AG04450 (cell line): Measurements from ENCODE around the gene MT1H. TPM values are rescaled to one million over a fixed set of nuclear protein-coding genes. Genes with fewer than 3 reads are reported as not detected.
"Not testable (repeated sequence)": the region's sequence is repeated elsewhere in the genome, so short reads cannot be mapped to it uniquely, and the experiment has no call there.

Experiments used
- CTCF ChIA-PET: fragments of 300-600, 350-600 bp; formaldehyde crosslinking; extraction: SDS; loops from one replicate; lab custom pipeline; 2022; ENCODE audit warnings: antibody characterized with exemption, inconsistent platforms; lab: Charles Lee
- POLR2A ChIA-PET: fragments of 350-600 bp; formaldehyde crosslinking; extraction: SDS; loops from one replicate; lab custom pipeline; 2021; ENCODE audit warnings: antibody characterized with exemption, inconsistent platforms; lab: Yijun Ruan, JAX
- DNase-seq: peaks from one replicate; pipeline ENCODE4 v3.0.0-alpha.2; 2011; ENCODE audit warnings: low read depth, low spot score
- H3K27ac ChIP-seq: one replicate; pipeline ENCODE4 v1.5.1; 2012; ENCODE audit warnings: low read depth, low read length, control low read depth
- H3K27me3 ChIP-seq: one replicate; pipeline ENCODE4 v1.6.0; 2012; ENCODE audit warnings: low read length; ENCODE audit not compliant: control insufficient read depth, insufficient read depth
- H3K4me3 ChIP-seq: 2 replicates; pipeline ENCODE4 v1.5.1; 2011; ENCODE audit warnings: mild to moderate bottlenecking, low read depth, low read length, control low read depth
- H3K9me3 ChIP-seq: 2 replicates; pipeline ENCODE4 v1.5.1; 2012; ENCODE audit warnings: low read length; ENCODE audit not compliant: control insufficient read depth, insufficient read depth
- polyA plus RNA-seq: library from polyadenylated mRNA; depleted of rRNA; stranded (reverse); fragments of >200 nt; gene quantifications from 2 replicates; pipeline ENCODE4 v1.2.3, GENCODE V29; 2011; rRNA removed
- TF ChIP-seq, protein P1 (sequence below): IDR thresholded peaks from 2 replicates; pipeline ENCODE4 v1.5.1; 2011; ENCODE audit warnings: low read depth, low read length, control low read depth, inconsistent platforms

The MT1H gene
- polyA plus RNA-seq, 1 experiment, result not detected

DNA sequence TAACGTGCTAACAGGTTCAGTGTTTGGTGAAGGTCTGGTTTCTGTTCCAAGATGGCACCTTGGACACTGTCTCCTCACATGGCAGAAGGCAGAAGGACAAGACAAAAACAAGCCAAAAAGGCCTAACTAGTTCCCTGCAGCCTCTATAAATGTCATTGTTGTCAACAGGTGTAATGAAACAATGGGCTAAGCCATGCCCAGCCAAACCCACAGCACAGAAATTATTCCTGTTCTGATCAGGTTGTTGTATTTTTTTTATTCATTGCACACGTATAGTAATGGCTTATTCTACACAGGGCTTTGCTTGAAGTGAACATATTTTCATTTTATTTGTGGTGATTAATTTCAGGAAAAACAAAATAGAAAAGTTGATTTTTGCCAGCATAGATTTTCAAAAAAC lies 44.2 kb downstream of the MT1H start:
- no peaks in the 10 kb centered on the region for H3K9me3 ChIP-seq
- ChIA-PET CTCF (interaction anchor here (3.3 kb wide), 1 partner anchor 11 kb away, joined by 18 read pairs; no protein-coding TSS in a partner anchor), POLR2A (no interaction called here)
- DNase-seq, result no peak
- H3K27me3 ChIP-seq, result peaks cover 6% of the 10 kb centered on the region
- TF ChIP-seq, protein P1, sequence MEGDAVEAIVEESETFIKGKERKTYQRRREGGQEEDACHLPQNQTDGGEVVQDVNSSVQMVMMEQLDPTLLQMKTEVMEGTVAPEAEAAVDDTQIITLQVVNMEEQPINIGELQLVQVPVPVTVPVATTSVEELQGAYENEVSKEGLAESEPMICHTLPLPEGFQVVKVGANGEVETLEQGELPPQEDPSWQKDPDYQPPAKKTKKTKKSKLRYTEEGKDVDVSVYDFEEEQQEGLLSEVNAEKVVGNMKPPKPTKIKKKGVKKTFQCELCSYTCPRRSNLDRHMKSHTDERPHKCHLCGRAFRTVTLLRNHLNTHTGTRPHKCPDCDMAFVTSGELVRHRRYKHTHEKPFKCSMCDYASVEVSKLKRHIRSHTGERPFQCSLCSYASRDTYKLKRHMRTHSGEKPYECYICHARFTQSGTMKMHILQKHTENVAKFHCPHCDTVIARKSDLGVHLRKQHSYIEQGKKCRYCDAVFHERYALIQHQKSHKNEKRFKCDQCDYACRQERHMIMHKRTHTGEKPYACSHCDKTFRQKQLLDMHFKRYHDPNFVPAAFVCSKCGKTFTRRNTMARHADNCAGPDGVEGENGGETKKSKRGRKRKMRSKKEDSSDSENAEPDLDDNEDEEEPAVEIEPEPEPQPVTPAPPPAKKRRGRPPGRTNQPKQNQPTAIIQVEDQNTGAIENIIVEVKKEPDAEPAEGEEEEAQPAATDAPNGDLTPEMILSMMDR, result no peak
- H3K4me3 ChIP-seq, result no peak overlapping the region
- no peak overlapping the region for H3K27ac ChIP-seq

DNA sequence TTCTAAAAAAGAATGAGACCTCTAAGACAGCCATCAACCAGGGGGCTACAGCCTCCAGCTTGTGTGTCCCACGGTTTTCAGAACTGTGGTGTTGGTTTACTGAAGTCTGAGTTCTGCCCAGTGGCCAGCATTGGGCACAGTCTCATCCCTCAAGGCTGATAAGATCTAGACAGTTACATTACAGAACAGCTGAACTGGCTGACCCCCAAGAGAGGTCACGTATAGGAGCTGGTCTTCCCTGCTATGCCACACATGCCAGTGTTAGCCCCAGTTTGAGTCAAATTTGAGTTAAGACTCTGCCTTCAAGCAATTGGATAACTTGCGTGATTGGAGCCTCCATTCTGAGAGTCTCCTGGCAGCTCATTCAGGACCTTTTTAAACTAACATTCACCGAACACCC lies 45.5 kb downstream of the MT1H start:
- no peaks in the 10 kb centered on the region for H3K9me3 ChIP-seq
- H3K27me3 ChIP-seq, result peaks cover 7% of the 10 kb centered on the region
- no peak overlapping the region for H3K4me3 ChIP-seq
- ChIA-PET POLR2A (interaction anchor here (1.3 kb wide), 1 partner anchor 90 kb away, joined by 3 read pairs; the partner anchor contains the start of gene MT1E), CTCF (interaction anchor here (0.8 to 3.3 kb wide), 2 partner anchors 12 to 197 kb away, joined by 3 to 18 read pairs; no protein-coding TSS in a partner anchor)
- TF ChIP-seq, protein P1, result no peak
- H3K27ac ChIP-seq, result no peak overlapping the region
- DNase-seq, result no peak

DNA sequence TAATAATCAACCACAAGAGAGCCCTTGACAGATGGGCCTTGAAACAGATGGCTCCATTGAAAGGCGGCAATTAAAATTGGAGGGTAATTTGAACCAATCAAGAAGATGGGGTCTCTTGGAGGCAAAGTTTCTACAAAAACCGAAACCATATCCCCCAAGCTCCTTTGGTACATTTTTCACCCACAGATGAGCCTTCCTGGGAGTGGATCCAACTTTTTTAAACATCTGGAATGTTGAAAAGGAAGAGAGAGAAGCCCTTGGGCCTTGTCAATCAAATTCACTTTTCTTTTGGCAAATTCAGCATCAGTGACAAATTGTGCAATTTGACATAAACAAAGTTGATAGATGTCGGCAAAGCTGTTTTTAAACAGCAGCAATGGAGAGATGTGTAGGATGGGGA lies 47.1 kb downstream of the MT1H start:
- CTCF ChIA-PET, result interaction anchor here (3.3 kb wide), 1 partner anchor 14 kb away, joined by 18 read pairs; no protein-coding TSS in a partner anchor
- Histone ChIP-seq H3K9me3 (no peaks in the 10 kb centered on the region), H3K27me3 (peaks cover 7% of the 10 kb centered on the region), H3K27ac (no peak overlapping the region), H3K4me3 (no peak overlapping the region)
- POLR2A ChIA-PET, result interaction anchor here (0.7 kb wide), 1 partner anchor 91 kb away, joined by 3 read pairs; the partner anchor contains the start of gene MT1E
- TF ChIP-seq, protein P1, result no peak
- DNase-seq, result no peak

DNA sequence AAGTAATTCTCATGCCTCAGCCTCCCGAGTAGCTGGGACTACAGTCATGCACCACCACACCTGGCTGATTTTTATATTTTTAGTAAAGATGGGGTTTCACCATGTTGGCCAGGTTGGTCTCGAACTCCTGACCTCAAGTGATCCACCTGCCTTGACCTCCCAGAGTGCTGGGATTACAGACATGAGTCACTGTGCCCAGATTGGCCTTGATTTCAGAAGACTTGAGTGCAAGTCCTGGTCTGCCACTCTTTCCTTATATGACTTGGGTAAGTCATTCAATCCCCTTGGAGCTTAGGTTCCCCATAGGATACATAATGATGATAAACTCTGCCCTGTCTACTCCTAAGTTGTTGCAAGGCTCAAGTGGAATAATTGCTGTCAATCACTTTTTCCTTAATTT lies 47.9 kb downstream of the MT1H start:
- POLR2A ChIA-PET, result not testable (repeated sequence)

More for the DNA sequence above, 47.9 kb downstream of the MT1H start:
- not testable (repeated sequence) for H3K9me3 ChIP-seq, H3K27ac ChIP-seq, H3K4me3 ChIP-seq, DNase-seq, H3K27me3 ChIP-seq
- CTCF ChIA-PET, result interaction anchor here (3.6 kb wide), 1 partner anchor 16 kb away, joined by 28 read pairs; no protein-coding TSS in a partner anchor

Other genes starting within 250 kb of the MT1H start
- 77.9 and 80.4 TPM in 2 replicates for gene AMFR, start 244.3 kb upstream of the MT1H start, polyA plus RNA-seq
- 111 and 124 TPM in 2 replicates for gene NUDT21, start 218.5 kb upstream of the MT1H start, polyA plus RNA-seq
- gene OGFOD1, start 218.3 kb upstream of the MT1H start, polyA plus RNA-seq, result 65.5 and 89.0 TPM in 2 replicates
- gene BBS2, start 149.8 kb upstream of the MT1H start, polyA plus RNA-seq, result 49.7 and 53.6 TPM in 2 replicates
- not detected in 2 replicates for gene MT4, start 104.7 kb upstream of the MT1H start, polyA plus RNA-seq
- gene MT3, start 80.3 kb upstream of the MT1H start, polyA plus RNA-seq, result not detected in 2 replicates
- 82.6 and 146 TPM in 2 replicates for gene MT2A, start 61.2 kb upstream of the MT1H start, polyA plus RNA-seq
- 153 and 250 TPM in 2 replicates for gene MT1E, start 44.0 kb upstream of the MT1H start, polyA plus RNA-seq
- 0.10 and 0.38 TPM in 2 replicates for gene MT1M, start 37.2 kb upstream of the MT1H start, polyA plus RNA-seq
- 0.66 TPM in 1 of 2 replicates, not detected in the other for gene MT1A, start 31.1 kb upstream of the MT1H start, polyA plus RNA-seq
- not detected in 2 replicates for gene MT1B, start 17.9 kb upstream of the MT1H start, polyA plus RNA-seq
- 0.21 and 0.35 TPM in 2 replicates for gene MT1F, start 11.9 kb upstream of the MT1H start, polyA plus RNA-seq
- not detected in 2 replicates for gene MT1G, start 1.7 kb upstream of the MT1H start, polyA plus RNA-seq
- gene MT1X, start 12.7 kb downstream of the MT1H start, polyA plus RNA-seq, result 19.5 and 30.1 TPM in 2 replicates
- 46.4 and 51.1 TPM in 2 replicates for gene NUP93, start 60.3 kb downstream of the MT1H start, polyA plus RNA-seq
- gene SLC12A3, start 195.4 kb downstream of the MT1H start, polyA plus RNA-seq, result not detected in 2 replicates